GM12892 (cell line): Measurements from ENCODE around the gene CUTC.

Source experiments
- POLR2A ChIP-seq: IDR thresholded peaks from 2 replicates; pipeline ENCODE4 v1.6.1; 2011; ENCODE audit warnings: low read depth, low read length, control low read depth
- POLR2AphosphoS5 ChIP-seq: IDR thresholded peaks from 2 replicates; pipeline ENCODE4 v1.6.1; 2011; ENCODE audit warnings: low read depth, low read length, control low read depth
- TAF1 ChIP-seq: IDR thresholded peaks from 2 replicates; pipeline ENCODE4 v1.6.1; 2011; ENCODE audit warnings: low read depth, mild to moderate bottlenecking, control low read depth, low read length, borderline replicate concordance

DNA sequence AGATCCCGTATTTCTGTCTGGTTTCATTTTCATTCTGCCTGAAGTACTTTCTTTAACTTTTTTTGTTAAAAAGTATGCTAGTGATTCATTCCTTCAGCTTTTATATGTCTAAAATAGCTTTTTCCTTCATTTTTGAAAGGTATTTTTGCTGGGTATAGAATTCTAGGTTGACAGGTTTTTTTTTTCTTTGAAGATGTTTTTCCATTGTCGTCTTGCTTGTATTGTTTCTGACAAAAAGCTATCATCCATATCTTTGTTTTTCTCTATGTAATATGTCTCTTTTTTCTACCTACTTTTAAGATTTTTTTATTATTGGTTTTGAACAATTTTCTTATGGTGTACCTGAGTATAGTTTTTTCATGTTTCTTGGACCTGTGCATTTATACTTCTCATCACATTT lies 8.2 kb downstream of the CUTC start:
- TF ChIP-seq POLR2AphosphoS5 (no peak), POLR2A (no peak), TAF1 (no peak)
